Lower leg skin (tissue), 3 donors: Measurements from ENCODE around the gene MDFIC2.

ENCODE experiments used
- POLR2A ChIP-seq, 2 donors: fragments of 450-650 bp; IDR thresholded peaks; one replicate each; pipeline ENCODE4 v1.6.1; 2016 to 2017; ENCODE audit warnings: antibody characterized with exemption in 2 of 2, mild to moderate bottlenecking in 1 of 2, moderate library complexity in 1 of 2
- TF ChIP-seq, protein P1 (sequence below), 3 donors: fragments of 450-650 bp; IDR thresholded peaks; one replicate each; pipeline ENCODE4 v1.5.1; 2016; ENCODE audit warnings: antibody characterized with exemption in 3 of 3, mild to moderate bottlenecking in 3 of 3, moderate library complexity in 2 of 3

DNA sequence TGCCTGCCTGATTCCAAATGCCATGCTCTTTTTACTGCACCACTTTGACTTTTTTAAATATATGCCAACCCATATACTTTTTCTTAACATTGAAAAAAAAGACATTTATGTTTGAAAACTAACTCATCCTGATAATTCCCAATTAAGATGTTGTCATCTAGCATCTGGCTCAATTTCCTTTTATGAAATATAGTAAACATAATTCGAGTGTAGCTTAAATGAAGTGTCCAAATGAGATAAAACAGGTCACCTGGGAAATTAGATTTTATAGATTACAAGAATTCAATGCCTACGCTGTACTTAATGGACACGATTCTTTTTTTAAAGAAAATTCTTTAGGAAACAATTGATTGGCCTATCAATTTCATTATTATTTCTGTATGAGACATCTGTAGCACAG lies 2.8 kb downstream of the MDFIC2 start:
- TF ChIP-seq, protein P1, sequence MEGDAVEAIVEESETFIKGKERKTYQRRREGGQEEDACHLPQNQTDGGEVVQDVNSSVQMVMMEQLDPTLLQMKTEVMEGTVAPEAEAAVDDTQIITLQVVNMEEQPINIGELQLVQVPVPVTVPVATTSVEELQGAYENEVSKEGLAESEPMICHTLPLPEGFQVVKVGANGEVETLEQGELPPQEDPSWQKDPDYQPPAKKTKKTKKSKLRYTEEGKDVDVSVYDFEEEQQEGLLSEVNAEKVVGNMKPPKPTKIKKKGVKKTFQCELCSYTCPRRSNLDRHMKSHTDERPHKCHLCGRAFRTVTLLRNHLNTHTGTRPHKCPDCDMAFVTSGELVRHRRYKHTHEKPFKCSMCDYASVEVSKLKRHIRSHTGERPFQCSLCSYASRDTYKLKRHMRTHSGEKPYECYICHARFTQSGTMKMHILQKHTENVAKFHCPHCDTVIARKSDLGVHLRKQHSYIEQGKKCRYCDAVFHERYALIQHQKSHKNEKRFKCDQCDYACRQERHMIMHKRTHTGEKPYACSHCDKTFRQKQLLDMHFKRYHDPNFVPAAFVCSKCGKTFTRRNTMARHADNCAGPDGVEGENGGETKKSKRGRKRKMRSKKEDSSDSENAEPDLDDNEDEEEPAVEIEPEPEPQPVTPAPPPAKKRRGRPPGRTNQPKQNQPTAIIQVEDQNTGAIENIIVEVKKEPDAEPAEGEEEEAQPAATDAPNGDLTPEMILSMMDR (IDR thresholded peaks at IDR 0.05): no peak
- TF ChIP-seq POLR2A (IDR thresholded peaks at IDR 0.05): no peak
